HG03442 (cell line): Measurements from ENCODE around the gene HPS1.
A peak's percentile ranks its signal among the peaks of the same experiment; 100 is the strongest.
"Not testable (repeated sequence)": the region's sequence is repeated elsewhere in the genome, so short reads cannot be mapped to it uniquely, and the experiment has no call there.

Experiments used
- ATAC-seq: cut with Tn5 transposase; IDR thresholded peaks from one replicate; pipeline ENCODE4 v1.9.1; 2021; ENCODE audit warnings: mild to moderate bottlenecking, moderate library complexity; ENCODE audit not compliant: unreplicated experiment

The HPS1 gene

DNA sequence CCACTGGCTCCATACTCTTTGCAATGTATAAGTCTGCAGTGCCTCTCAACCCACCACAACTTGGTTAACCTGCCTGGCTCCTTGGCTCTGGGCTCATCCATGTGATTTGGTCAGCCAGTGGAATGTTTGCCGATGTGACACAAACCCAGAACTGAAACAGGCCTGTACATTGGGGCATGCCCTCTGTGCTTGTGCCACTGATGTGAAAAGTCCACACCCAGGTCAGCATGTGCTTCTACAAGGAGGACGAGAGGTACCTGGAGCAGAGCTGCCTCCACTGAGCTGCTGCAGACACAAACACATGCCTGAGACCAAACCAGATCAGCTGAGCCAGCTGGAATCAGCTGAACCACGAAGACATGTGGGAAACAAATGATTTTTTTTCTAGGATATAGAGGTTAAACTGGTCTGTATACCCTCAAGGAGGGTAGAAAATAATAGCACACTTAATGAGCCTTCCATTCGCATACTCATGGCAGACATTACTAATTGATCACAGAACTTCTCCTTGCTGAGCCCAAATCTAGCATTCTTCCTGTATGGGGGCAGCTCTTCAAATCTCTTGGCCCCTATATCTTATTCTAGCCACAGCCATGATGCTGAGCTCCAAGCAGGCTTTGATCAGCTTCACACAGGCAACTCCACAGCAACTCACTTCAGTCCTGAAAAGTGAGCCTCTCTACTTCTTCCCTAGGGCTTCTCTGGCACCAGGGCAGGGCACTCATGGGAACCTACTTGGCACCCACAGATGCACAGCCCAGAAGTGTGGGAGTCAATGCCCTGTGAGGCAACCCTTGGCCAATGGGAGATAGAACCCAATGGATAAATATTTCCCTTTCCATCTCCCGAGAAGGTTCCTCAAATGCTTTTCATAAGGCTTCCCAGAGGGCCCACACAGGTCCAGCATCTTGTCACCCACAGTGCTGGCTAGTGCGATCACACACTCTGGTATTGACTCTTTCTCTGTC lies 50.4 kb downstream of the HPS1 start:
- ATAC-seq, result no peak

DNA sequence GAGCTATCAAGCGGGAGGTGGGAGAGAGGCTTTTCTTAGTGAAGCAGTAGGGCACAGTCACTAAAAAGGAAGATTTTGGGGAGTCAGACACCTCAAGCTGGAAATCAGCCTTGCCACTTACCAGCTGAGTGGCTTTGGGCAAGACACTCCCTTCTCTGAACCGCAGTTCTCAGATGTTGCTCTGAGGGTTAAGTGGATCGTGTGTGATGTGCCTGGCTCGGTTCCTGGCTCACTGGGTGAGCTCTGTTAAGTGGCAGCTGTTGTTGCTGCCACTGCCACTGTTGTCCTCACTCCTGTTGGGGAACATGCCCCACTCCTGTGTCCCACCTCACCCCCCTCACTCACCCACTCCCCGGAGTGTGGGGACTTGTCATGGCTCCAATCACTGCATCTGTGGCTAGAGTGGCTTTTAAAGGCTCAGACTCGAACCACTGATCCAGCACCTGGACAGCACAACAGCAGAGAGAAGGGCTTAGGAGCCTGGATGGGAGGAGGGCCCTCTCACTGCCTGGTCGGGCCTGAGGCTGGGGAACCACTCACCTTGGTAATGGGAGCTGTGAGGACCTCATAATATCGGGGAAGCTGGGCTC lies 51.8 kb downstream of the HPS1 start:
- ATAC-seq, result no peak

DNA sequence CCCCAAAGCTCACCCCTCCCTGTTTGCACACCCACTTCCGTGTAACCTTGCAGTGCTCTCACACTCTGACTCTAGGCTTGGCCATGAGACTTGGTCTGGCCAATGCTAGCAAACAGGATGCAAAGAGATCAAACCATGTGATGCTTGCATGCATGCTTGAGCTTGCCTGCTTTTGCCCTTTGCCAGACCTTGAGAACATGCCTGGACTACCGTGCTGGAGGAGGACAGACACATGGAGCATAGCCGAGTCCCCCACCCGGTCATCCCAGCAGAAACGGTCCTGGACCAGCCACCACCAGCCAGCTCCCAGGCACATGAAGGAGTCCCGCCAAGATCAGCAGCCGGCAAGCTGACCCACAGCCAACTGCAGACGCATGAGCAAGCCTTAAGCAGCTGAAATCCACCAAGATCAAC lies 55.1 kb downstream of the HPS1 start:
- peak; percentile 52 for ATAC-seq

DNA sequence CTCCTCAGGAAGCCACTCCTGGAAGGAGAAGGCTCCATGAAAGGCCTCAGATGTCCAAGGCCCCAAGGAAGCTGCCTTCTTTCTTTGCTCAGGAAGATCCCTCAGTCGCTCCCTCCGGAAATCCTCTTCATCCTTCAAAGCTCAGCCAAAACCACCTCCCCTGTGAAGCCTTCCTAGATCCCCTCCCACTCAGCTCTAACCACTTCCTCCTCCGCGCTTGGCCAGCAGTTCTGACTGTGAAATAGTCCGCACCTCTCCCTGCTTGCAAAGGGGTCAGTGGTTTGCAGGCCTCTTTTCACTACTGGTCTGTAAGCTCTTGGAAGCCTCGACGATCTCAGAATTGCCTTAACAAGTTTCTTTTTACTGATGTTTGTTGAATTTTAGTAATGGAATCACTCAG lies 55.7 kb downstream of the HPS1 start:
- ATAC-seq, result peak; percentile 32

DNA sequence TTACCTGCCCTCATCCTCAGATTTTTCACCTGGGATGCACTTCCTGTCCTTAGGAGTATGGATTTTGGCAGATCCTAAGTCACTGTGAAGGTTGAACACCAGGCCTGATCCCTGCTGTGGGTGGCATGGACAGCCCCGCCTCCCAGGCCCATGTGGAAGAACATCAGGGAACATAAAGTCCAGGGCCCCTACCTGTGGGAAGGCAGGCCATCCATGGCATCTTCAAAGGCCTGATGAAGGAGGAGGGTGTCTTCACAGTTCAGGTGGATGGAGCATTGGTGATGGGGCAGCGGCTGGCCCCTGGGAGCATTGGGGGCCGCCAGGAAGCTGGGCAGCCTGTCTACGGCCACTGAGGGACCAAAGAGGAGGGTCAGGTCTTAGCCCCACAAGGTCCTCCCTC lies 56.3 kb downstream of the HPS1 start:
- ATAC-seq, result no peak

DNA sequence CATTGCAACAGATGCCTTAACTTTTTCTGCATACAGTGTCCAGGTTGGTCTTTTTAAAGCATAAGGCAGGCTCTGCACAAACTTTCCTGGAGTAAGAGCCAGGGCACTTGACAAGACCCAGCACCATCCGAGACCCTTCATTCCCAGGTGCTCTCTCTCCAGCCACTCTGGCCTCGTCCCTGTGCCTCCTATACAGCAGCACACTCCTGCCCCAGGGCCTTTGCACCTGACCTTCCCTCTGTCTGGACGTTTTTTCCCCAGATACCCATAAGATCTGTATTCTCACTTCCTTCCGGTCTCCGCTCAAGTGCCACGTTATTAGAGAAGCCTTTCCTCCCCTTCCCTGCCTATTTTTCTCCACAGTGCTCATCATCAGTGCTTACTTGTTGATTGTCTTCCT lies 57.3 kb downstream of the HPS1 start:
- no peak for ATAC-seq

DNA sequence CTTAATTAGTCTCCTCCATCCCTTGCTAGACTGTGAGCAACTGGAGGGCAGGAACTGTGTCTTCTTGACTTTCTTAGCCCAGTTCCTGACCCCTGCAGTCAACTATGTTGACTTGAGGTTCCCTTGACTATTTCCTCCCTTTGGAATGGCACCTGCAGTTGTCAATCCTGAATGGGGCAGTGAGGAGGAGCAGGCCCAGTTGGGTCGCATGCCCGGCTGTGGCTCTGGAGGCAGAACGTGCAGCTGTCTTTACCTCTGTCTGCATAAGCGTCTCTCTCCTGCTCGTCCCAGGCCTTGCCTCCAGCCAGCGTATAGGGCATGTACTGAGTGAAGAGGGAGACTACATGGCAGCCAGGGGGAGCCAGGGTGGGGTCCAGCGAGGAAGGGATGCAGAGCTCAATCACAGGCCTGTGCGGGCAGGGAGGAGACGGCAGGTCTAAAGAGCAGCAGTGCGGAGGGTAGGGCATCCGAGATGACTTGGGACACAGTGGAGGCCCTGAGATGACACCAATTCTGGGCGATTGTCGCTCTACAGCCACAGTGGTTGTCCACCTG lies 58.6 kb downstream of the HPS1 start:
- no peak for ATAC-seq

DNA sequence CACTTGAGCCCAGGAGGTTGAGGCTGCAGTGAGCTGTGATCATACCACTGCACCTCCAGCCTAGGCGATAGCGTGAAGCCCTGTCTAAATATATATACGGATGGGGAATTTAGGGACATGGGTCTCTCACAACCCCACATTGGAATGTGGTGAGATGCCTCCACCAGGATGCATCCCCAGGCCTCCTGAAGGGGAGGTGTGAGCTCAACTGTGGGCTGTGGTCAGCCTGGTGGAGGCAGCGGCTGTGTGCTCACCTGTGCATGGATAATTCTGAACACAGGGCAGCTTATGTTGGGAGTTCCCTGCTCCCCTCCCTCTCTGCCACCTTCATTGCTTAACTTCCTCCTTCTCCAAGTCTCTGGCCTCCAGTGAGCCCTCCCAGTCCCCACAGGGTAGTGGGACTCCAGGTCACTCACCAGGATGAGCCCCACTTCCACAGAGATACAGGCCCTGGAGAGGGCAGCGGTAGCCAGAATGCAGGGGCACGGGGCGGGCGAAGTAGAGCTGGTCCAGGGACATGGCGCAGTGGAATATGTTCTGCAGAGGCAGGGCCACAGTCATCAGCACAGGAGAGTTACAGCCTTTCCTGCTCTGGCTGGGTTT lies 62.1 kb downstream of the HPS1 start:
- no peak for ATAC-seq

DNA sequence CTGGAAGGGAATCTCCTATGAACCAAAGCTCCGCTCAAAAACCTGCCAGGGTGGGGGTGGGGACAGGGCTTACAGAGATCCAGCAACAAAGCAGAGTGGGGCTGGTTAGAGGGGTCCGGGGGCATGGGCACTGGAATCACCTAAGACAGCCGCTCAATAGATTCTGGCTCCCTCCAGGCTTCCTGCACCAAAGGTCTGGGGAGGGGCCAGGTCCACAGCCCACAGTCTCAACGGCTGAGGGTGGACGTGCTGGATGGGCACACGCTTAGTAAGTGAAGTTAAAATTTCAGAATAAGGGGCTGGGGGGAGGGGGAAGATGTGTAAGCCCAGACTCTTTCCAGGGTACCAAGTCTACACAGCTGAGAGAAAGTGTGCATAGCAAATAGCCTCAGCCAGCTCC lies 62.9 kb downstream of the HPS1 start:
- no peak for ATAC-seq

DNA sequence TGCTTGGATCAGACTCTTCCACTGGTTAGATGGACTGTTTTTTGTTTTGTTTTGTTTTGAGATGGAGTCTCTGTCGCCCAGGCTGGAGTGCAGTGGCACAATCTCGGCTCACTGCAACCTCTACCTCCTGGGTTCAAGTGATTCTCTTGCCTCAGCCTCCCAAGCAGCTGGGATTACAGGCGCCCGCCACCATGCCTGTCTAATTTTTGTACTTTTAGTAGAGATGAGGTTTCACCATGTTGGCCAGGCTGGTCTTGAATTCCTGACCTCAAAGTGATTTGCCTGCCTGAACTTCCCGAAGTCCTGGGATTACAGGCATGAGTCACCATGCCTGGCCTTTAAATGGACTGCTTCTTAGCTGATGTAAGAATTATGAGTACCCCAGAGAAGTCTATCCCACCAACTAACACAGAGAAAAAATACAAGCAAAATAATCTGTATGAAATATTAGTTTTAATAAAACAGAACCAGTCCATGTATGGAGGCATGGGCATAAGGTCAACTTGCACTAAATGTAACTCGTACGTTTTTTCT lies 63.5 kb downstream of the HPS1 start:
- not testable (repeated sequence) for ATAC-seq

DNA sequence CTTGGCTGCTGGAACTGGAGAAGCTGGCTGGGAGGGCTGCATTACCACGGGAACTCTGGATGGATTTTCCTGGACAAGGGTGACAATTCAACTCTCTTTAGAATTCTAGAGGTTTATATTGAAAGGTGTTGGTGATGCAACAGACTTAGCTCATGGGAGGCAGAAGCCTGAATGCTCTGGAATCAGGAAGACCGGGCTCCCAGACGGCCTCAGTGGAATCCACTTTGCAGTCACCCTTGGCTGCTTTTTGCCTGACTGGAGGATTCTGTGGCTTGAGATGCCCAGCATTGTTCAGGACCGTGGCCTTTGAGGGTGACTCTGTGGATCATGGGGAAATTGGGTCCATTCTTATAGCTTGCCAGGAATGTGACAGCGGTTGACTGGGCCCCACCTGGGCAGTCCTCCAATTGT lies 64.0 kb downstream of the HPS1 start:
- no peak for ATAC-seq

DNA sequence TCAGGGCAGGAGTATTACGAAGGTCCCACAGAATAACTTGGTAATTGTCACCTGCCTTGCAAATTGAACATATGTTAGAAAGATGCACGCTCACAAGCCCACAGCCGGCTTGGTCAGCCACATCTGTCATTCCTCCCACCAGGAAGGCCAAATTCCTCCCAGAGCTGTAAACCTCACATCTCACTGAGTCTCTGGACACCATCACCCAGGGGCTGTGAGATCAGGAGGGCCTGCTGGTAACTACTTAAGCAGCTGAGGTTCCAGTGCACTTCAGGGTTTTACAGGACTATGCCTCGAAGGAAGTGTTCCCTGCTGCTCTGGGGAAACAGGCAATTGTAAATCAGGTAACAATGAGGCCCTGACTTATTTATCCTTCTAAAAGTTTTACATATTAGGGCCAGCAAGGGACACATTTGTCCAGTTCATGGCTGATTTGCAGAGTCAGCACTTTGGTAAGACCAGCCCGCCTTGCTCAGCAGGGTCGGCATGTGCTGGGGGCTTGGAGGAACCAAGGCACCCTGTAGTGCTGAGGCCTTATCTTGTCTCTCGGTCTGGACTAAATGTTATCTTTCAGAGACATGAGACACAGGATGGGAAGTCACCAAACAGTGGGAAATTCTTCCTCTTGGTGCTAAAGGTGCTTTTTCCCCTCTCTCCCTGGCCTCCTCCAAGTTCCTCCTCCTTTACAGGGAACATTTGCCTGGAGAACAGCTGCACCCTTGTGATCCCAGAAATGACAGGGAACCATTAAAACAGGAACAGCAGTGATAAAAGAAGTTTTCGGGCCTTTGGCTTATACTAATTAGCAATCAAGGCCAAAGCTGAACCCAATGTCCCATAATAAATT lies 66.0 kb downstream of the HPS1 start:
- no peak for ATAC-seq

DNA sequence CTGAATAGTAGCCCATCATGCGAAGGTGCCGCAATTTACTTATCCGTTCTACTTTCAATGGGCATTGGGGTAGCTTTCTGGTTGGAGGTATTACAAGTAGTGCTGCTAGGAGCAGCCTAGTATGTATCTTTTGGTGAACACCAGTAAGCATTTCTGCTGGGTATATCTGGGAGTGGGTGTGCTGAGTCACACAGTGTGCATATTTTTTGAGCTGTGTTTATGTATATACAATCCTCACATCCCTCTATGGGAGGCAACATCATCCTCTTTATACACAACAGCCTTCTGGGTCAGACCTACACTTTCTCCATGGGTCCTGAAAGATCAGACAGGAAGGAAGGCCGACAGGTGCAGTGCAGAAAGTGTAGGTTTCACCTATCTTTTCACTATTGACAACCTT lies 68.0 kb downstream of the HPS1 start:
- ATAC-seq, result no peak

DNA sequence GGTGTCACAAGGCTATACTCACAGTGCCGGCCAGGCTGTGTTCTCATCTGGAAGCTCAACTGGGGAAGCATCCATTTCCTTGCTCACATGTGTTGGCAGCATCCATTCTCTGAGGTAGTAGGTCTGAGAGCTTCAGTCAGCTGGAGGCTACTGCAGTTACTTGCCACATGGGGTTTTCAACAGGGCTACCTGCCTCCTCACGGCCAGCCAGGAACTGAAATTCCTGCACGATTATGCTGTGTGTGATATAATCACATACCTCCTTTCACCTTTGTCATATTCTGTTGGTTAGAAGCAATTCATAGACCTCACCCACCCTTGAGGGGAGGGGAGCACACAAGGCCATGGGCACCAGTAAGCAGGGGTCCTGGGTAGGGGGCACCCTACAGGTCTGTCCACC lies 69.2 kb downstream of the HPS1 start:
- ATAC-seq, result no peak

DNA sequence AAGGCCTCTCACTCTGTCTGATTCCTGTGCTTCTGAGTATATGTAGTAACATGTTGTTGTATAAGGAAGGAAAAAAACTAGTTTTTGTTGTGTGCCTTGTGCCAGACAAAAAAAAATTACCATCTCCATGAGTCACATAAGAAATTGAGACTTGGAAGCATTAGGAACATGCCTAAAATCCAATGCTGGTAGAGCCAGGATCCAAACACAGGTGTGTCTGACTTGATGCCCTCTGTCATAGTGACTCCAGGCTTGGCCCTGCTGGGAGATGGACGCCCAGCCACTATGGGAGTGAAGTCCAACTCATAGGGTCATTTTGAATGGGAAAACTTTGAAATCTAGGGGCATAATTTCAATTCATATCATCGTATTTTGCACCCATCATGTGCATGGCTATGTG lies 69.7 kb downstream of the HPS1 start:
- no peak for ATAC-seq

DNA sequence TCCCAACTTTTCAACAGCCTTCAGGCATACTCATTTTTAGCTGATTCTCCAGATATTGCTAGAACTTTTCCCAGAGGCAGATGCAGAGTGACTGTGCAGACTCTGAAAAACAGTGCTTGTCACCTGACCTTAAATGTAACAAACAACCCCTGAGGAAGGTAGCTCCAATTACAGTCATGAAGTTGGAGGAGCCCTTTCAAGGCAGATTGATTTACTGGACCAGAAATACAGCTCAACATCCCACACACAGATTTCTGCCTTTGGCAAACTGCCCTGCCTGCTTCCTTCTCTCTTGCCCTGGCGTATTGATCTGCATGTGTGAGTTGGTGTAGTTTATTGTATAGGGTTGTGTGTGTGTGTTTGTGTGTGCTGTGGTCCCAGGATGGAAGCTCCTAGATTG lies 70.2 kb downstream of the HPS1 start:
- ATAC-seq, result no peak

DNA sequence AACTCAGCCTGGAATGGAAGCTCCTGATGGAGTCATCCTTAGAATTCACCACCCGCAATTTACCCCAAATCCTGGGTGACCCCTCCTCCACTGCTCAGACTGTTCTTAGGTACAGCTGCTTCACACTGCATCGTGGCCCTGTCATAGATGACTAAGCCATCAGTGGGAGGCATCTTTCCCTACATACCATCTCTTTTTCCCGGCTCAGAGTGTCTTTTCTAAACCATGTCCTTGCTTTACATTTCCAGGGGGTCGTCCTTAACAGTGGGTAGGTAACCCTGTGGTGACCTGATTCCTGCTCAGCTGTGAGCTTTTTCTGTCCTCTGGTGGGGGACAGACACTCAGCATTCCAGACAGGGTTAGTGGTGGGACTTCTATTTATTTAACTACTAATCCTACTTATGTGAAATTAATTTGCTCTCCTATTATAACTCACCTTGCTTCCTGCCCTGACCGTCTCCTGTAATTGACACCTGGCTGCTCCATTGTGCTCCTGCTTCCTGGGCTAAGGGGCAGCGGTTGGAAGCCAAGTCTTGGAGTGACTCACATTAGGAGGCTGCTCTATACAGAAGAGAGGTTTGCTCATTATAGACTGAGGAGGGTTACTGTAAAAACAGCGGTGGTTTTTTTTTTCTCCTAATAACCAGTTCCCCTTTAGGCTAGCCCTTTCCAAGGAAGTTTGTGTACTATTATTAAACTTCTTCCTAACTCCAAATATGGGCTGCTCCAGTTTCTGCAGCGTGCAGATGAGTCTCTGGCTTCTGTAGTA lies 72.3 kb downstream of the HPS1 start:
- no peak for ATAC-seq

DNA sequence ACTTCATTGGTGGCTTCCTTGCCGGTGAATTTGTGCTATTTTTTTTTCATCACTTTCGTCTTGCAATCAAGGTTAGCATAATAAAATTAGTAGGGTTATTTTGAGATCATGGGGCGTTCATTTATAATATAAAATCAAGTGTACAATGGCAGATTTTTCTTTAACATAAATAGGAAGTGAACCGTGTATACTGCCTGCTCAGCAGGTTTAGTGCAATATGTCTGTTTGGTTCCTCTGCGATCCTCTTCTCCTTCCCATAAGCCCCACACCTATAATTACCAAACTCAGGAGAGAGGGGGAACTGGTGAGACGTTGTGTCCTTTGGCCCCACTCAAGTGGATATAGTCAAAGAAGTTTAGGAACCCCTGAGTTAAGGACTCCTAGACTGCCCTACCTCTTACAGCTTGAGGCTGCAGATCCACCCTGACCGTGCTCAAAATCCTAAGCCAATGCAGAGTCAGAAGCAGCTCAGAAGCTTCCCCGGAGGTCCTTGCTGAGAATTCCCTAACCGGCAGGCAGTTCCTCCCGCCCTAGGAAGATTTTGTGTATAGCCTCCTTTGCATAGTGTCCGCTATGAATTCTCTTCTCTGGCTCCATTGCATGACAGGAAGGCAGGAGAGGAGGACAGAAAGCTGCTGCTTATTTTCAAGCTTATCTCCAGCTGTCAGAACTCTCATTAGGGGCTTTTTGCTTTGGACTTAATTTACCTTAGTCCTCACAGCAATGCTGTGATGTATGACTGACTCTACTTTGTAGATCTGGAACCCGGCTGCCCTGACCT lies 73.3 kb downstream of the HPS1 start:
- ATAC-seq, result no peak
